WERI-Rb-1 (cell line): ENCODE measurements around the gene ME3.

Experiments used
- DNase-seq: peaks from one replicate; pipeline ENCODE4 v3.0.0-alpha.2; 2020
- H3K27ac ChIP-seq: fragments of 250-450 bp; sonication (Bioruptor Pico); 2 replicates; pipeline ENCODE4 v1.5.1; 2020; ENCODE audit warnings: mild to moderate bottlenecking, moderate library complexity
- H3K27me3 ChIP-seq: fragments of 250-450 bp; sonication (Bioruptor Pico); 2 replicates; pipeline ENCODE4 v1.5.1; 2021; ENCODE audit warnings: mild to moderate bottlenecking, low read depth, moderate library complexity; ENCODE audit not compliant: insufficient read depth, severe bottlenecking
- H3K36me3 ChIP-seq: fragments of 250-450 bp; sonication (Bioruptor Pico); 2 replicates; pipeline ENCODE4 v1.5.1; 2020; ENCODE audit warnings: mild to moderate bottlenecking, moderate library complexity
- H3K4me3 ChIP-seq: 2 replicates; pipeline ENCODE4 v1.5.1; 2011; ENCODE audit warnings: low read depth, mild to moderate bottlenecking, control low read depth, low read length
- H3K9me3 ChIP-seq: fragments of 250-450 bp; sonication (Bioruptor Pico); 2 replicates; pipeline ENCODE4 v1.5.1; 2021; ENCODE audit warnings: mild to moderate bottlenecking, moderate library complexity; ENCODE audit not compliant: severe bottlenecking
- CTCF ChIP-seq: IDR thresholded peaks from 2 replicates; pipeline ENCODE4 v1.5.1; 2011; ENCODE audit warnings: low read depth, mild to moderate bottlenecking, control low read depth, inconsistent platforms, low read length

Gene ME3

GRCh38 chr11:86483940-86484794 is 188.2 kb downstream of the ME3 start:
- DNase-seq, result no peak
- no peak for TF ChIP-seq CTCF
- peaks cover 4% of the 10 kb centered on the region for H3K36me3 ChIP-seq
- no peaks in the 10 kb centered on the region for H3K27me3 ChIP-seq
- no peaks in the 10 kb centered on the region for H3K9me3 ChIP-seq
- no peak overlapping the region for H3K27ac ChIP-seq
- no peak overlapping the region for H3K4me3 ChIP-seq

GRCh38 chr11:86483610-86483939 is 188.8 kb downstream of the ME3 start:
- peaks cover 1% of the 10 kb centered on the region for H3K36me3 ChIP-seq
- no peak for TF ChIP-seq CTCF
- no peaks in the 10 kb centered on the region for H3K27me3 ChIP-seq
- H3K4me3 ChIP-seq, result no peak overlapping the region
- no peak overlapping the region for H3K27ac ChIP-seq
- H3K9me3 ChIP-seq, result no peaks in the 10 kb centered on the region
- DNase-seq, result no peak

- TF ChIP-seq CTCF, result no peak
- H3K4me3 ChIP-seq, result no peak overlapping the region
- no peaks in the 10 kb centered on the region; the same call in 1 of the 2 replicates for H3K36me3 ChIP-seq
- no peaks in the 10 kb centered on the region for H3K9me3 ChIP-seq
- no peak for DNase-seq
- H3K27ac ChIP-seq, result no peak overlapping the region
- H3K27me3 ChIP-seq, result no peaks in the 10 kb centered on the region
Measured at GRCh38 chr11:86482692-86483091, 189.7 kb downstream of the ME3 start.

GRCh38 chr11:86481399-86481798 is 191.0 kb downstream of the ME3 start:
- H3K9me3 ChIP-seq, result no peaks in the 10 kb centered on the region
- TF ChIP-seq CTCF, result no peak
- DNase-seq, result no peak
- no peak overlapping the region for H3K27ac ChIP-seq
- H3K27me3 ChIP-seq, result no peaks in the 10 kb centered on the region
- no peak overlapping the region for H3K4me3 ChIP-seq
- H3K36me3 ChIP-seq, result no peaks in the 10 kb centered on the region; the same call in 1 of the 2 replicates

GRCh38 chr11:86478348-86478747 is 194.1 kb downstream of the ME3 start:
- H3K27me3 ChIP-seq, result no peaks in the 10 kb centered on the region
- no peaks in the 10 kb centered on the region for H3K9me3 ChIP-seq
- no peak for DNase-seq
- peaks cover 3% of the 10 kb centered on the region; the same call in 1 of the 2 replicates for H3K36me3 ChIP-seq
- TF ChIP-seq CTCF, result no peak
- H3K4me3 ChIP-seq, result no peak overlapping the region
- no peak overlapping the region for H3K27ac ChIP-seq
